Measurements from ENCODE around the gene GALNT1.

DNA sequence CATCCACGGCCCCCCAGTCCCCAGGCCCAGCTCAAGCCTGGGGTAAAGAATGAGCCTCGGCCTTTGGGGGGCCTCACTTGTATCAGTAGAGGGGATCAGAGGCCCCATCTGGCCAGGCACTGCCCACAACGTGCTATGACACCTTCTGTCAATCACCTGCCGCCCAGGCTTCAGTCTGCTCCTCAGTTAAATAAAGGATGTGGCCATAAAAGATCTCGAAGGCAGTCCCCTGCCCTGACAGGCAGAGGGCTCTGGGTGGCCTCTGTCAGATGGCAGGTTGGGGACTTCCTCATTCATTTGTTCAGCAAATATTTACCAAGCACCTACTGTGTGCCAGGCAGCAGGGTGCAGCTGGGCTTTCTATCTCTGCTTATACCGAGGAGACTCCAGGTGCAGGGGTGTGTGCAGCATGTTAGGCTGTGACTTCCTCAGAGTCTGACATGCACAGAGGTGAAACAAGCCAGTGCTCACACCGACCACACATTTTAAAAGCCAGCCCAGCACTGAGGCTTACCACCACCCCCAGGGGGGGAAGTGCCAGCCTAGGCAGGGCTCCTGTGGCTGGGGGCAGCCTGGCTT is 166.4 kb downstream of the GALNT1 start:
- TF ChIP-seq, protein P1, sequence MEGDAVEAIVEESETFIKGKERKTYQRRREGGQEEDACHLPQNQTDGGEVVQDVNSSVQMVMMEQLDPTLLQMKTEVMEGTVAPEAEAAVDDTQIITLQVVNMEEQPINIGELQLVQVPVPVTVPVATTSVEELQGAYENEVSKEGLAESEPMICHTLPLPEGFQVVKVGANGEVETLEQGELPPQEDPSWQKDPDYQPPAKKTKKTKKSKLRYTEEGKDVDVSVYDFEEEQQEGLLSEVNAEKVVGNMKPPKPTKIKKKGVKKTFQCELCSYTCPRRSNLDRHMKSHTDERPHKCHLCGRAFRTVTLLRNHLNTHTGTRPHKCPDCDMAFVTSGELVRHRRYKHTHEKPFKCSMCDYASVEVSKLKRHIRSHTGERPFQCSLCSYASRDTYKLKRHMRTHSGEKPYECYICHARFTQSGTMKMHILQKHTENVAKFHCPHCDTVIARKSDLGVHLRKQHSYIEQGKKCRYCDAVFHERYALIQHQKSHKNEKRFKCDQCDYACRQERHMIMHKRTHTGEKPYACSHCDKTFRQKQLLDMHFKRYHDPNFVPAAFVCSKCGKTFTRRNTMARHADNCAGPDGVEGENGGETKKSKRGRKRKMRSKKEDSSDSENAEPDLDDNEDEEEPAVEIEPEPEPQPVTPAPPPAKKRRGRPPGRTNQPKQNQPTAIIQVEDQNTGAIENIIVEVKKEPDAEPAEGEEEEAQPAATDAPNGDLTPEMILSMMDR (IDR thresholded peaks at IDR 0.05), result no peak
- TF ChIP-seq POLR2A (IDR thresholded peaks at IDR 0.05) (no peak), EP300 (IDR thresholded peaks at IDR 0.05) (no peak), POLR2AphosphoS5 (IDR thresholded peaks at IDR 0.05) (no peak)

Measured in upper lobe of left lung (tissue), 4 donors.